Large intestine (tissue), 3 donors: Measurements from ENCODE around the gene THAP10. TPM values are rescaled to one million over a fixed set of nuclear protein-coding genes. Genes with fewer than 3 reads are reported as not detected.

Experiments
- DNase-seq, 2 donors: peaks; one replicate each; pipeline versions ENCODE4 v3.0.0 to v3.0.0-alpha.2; 2013
- H3K27ac ChIP-seq: one replicate; pipeline ENCODE4 v1.5.1; 2013; ENCODE audit warnings: low read length
- H3K27me3 ChIP-seq: 2 replicates; pipeline ENCODE4 v1.6.1; 2013; ENCODE audit warnings: low read length; ENCODE audit not compliant: control insufficient read depth, insufficient read depth
- H3K36me3 ChIP-seq: 2 replicates; pipeline ENCODE4 v1.6.1; 2013; ENCODE audit warnings: low read length; ENCODE audit not compliant: control insufficient read depth, insufficient read depth
- H3K4me1 ChIP-seq: one replicate; pipeline ENCODE4 v1.6.1; 2013; ENCODE audit warnings: low read length; ENCODE audit not compliant: control insufficient read depth, insufficient read depth
- H3K4me3 ChIP-seq: one replicate; pipeline ENCODE4 v1.5.1; 2013; ENCODE audit warnings: low read length
- H3K9me3 ChIP-seq: one replicate; pipeline ENCODE4 v1.6.1; 2013; ENCODE audit warnings: mild to moderate bottlenecking, low read depth, low read length, moderate library complexity; ENCODE audit not compliant: control insufficient read depth
- WGBS: methylation state at CpG from one replicate; pipeline ENCODE4 v1.1.5; 2013; ENCODE audit warnings: low lambda C conversion rate; ENCODE audit not compliant: insufficient coverage; 5-methylcytosine and 5-hydroxymethylcytosine counted together
- polyA plus RNA-seq: library from polyadenylated mRNA; unstranded; fragments of 120-200 nt; gene quantifications from one replicate; pipeline ENCODE4 v1.2.1, GENCODE V29; 2013

The THAP10 gene
- polyA plus RNA-seq, 1 donor, result 2.6 TPM

DNA sequence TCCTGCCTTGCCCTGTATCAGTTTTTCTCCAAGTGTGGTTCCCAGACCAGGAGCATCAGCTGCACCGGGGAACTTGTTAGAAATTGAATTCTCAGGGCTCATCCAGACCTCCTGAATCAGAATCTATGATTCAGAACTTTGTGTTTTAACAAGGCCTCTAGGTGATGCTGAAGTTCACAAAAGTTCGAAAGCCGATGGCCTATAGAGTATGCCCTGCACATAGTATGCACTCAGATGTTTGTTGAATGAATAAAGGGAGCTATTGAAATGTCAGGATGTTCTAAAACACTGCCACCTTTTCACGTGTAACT is 37.6 kb downstream of the THAP10 start:
- 50% methylated on average over 1 of the region's 4 CpGs for WGBS

DNA sequence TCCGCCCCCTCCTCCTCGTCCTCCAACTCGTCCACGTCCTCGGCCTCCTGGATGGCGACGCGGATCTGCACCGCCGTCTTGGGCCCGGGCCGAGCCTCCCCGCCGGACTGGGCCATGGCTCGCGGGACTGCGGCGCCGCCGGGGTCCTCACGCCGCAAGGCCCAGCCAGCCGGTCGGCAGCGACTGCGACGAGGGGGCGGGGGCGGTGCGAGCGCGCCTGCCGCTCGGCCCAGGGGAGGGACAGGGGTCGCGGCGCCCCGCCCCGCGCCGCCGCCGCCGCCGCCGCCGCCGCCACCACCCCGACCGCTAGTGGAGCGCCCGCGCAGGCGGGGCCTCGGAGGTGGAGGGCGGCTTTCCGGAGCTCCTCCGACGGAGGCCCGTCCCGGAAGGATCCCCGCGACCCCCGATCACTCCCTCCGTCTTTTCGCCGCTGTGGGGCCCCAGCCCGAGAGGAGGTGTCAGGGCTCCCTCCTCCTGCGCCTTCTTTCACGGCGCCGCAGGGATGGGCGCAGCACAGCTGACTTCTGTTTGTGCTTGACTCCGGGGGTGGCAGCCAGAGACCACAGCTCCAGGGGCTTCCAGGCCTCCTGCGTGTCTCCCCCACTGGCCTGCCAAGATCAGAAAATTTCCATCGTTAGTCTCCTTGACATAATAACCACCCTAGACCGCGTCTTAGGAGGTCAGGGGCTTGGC is 38.1 kb downstream of the THAP10 start, which contains the start of gene LARP6:
Gene LARP6 (minus strand): TSS at position 185 of the 693 bp plus-strand sequence. CDS start 69 bp downstream, at position 116.
- H3K4me1 ChIP-seq, result peaks cover 3% of the 10 kb centered on the region
- H3K36me3 ChIP-seq, result no peaks in the 10 kb centered on the region
- H3K4me3 ChIP-seq, result peak within 1 kb of the TSS; percentile 61
- H3K27ac ChIP-seq, result peak within 1 kb of the TSS; percentile 67
- peaks cover 36% of the 10 kb centered on the region for H3K27me3 ChIP-seq
- no peaks in the 10 kb centered on the region for H3K9me3 ChIP-seq
- WGBS, result no CpG with 5 or more reads among the region's 78 CpGs
- DNase-seq, result peak in 1 of 2 donors; percentile 62

More for the DNA sequence above, 37.6 kb downstream of the THAP10 start:
- Histone ChIP-seq H3K36me3 (no peaks in the 10 kb centered on the region), H3K4me1 (peaks cover 3% of the 10 kb centered on the region), H3K27ac (peak overlapping the region; percentile 67), H3K9me3 (no peaks in the 10 kb centered on the region), H3K4me3 (peak overlapping the region; percentile 61), H3K27me3 (peaks cover 36% of the 10 kb centered on the region)
- DNase-seq, result no peak

DNA sequence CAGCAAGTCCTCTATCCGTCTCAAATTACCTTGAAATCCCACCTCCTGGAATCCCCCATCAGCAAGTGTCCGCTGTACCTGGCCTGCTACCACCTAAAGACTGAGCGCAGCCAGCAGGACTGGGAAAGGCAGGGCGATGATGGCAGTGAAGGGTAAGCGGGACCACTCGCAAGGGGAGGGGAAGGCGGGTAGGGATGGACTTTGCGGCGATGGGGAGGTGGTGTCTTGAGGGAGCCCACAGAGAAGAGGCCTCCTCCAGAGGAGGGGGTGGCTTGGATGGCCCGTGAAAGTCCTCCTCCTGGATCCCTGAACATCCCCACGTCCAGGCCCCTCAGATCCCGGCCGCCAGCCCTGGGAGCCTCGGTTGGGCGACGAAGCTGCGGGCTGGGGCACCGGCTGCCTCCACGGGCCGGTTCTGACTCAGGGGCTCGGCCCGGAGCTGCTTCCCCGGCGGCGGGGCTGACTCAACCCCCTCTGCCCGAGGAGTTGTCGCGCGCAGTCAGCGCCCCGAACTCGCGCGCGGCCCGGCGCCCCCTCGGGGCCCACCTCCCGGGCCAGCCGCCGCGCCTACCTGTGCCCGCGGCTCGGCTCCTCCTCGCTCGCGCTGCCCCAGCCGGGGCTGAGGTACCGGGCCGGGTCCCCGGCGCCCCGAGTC is 38.8 kb downstream of the THAP10 start:
- Histone ChIP-seq H3K4me3 (peak overlapping the region; percentile 34), H3K4me1 (peaks cover 3% of the 10 kb centered on the region), H3K27ac (no peak overlapping the region), H3K27me3 (peaks cover 36% of the 10 kb centered on the region), H3K36me3 (no peaks in the 10 kb centered on the region), H3K9me3 (no peaks in the 10 kb centered on the region)
- peak; percentile 16 to 28 for DNase-seq
- 20% methylated on average over 1 of the region's 54 CpGs for WGBS

DNA sequence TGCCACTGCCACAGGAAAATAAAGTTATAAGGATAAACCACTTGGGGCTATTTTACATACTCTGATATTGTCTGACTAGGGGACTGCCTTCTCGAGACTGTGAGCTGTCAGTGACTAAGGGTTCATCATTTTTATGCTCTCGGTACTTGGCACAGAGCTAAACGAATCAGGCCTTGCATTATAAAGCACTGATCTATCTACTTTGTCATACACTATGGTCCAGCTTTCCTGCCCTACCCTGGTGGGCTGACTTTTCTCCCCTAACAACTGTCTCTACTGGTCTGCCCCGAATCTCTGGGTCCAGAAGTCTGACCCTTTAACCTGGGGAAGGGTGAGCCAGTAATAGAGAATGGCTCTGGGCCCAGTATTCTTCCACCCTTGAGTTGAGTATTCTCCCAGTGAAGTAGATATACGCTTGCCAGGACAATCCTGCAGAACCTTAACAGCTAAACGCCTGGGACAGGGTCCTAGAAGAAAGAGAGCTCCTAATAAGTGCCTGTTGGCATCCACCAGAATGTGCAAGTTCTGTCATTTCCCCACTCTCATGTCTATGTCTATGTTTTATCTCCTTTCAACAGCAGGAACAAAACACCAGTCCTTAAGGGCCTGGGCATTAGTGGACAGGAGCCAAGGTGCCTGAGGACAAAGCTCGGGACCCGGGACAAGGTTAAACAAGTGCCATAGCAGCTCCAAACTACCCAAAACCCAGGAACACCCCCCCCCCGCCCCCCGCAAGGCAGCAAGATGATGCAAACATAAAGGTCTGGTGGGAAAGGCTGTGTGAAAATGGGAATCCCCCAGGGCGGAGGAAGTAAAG is 39.5 kb downstream of the THAP10 start:
- no peaks in the 10 kb centered on the region for H3K36me3 ChIP-seq
- peak overlapping the region; percentile 34 for H3K4me3 ChIP-seq
- no peak overlapping the region for H3K27ac ChIP-seq
- H3K9me3 ChIP-seq, result no peaks in the 10 kb centered on the region
- H3K4me1 ChIP-seq, result peaks cover 3% of the 10 kb centered on the region
- peaks cover 36% of the 10 kb centered on the region for H3K27me3 ChIP-seq
- WGBS, result 100% methylated on average over 2 of the region's 11 CpGs
- DNase-seq, result no peak

DNA sequence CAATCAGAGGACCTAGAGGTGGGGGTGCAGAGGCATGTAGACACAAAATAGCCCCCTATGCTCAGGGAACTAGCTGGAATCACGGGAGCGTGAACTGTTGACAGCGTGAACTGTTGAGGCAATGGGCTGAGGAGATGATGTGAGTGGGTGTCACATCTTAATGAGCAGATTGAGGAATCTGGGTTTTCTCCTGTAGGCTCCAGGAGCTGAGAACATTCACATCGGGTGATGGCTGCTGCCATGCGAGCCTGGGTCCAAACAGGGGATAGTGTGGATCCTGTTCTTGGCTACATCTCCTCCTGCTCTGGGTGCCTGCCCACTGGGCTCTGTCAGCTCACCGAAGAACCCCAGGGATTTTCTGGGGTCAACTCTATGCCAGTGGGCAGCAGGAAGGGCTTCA is 40.3 kb downstream of the THAP10 start:
- Histone ChIP-seq H3K27ac (no peak overlapping the region), H3K36me3 (no peaks in the 10 kb centered on the region)
- no CpG with 5 or more reads among the region's 6 CpGs for WGBS

DNA sequence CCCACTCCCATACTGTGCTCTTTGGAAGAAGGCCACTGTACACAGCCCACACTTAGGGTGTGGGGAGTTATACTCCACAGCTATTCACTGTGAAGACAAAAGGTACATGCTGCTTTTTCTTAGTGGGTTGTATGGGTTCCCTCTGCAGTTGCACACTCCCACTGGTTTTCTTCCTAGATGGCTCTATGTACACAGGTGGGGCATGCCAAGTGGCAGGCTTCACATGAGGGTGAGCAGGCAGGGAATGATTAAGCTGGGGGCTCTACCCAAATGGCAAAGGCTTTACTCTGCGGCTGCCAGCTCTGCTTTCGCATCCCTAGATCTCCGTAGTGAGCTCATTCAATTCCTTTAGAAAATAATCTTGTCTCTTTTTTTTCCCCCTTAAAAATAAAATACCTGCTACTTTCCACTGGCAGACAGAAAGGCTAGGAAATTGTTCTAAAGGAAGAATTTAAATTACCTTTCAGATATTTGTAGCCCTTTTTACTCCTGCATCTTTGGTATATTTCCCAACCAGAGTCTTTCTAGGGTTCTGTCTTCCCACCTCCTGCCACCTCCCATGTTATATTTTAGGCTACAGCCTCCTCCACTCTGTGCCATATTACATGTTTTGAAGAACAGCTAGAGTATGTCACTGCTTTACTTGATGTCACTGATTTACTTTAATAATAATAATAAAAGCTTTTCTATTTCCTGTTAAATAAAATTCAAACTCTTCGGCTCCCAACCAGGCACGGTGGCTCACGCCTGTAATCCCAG is 46.5 kb downstream of the THAP10 start:
- Histone ChIP-seq H3K4me3 (no peak overlapping the region), H3K4me1 (no peaks in the 10 kb centered on the region), H3K9me3 (no peaks in the 10 kb centered on the region), H3K36me3 (no peaks in the 10 kb centered on the region), H3K27ac (no peak overlapping the region), H3K27me3 (no peaks in the 10 kb centered on the region)
- 100% methylated on average over 3 of the region's 6 CpGs for whole genome bisulfite sequencing
- DNase-seq, result no peak

More for the DNA sequence above, 40.3 kb downstream of the THAP10 start:
- no peak overlapping the region for H3K4me3 ChIP-seq
- H3K4me1 ChIP-seq, result peaks cover 3% of the 10 kb centered on the region
- H3K9me3 ChIP-seq, result no peaks in the 10 kb centered on the region
- DNase-seq, result no peak
- peaks cover 36% of the 10 kb centered on the region for H3K27me3 ChIP-seq

DNA sequence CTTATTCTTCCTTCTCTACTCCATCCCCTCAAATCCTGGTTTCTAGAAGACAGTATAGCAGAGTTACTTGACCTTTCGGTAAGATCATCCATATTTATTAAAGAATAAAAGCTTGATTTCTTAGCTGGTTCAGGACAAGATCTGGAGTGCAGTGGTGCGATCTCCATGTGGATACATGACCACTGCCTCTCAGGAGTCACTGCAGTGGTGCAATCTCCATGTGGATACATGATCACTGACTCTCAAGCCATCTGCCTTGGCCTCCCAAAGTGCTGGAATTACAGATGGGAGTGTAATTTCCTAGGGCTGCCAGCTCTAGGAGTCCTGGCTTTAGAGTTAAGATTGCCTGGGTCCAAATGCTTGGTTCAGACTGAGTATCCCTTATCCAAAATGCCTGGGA is 54.8 kb downstream of the THAP10 start:
- no peak overlapping the region for H3K27ac ChIP-seq
- no peak overlapping the region for H3K4me3 ChIP-seq
- H3K9me3 ChIP-seq, result no peaks in the 10 kb centered on the region
- no peak for DNase-seq
- H3K4me1 ChIP-seq, result no peaks in the 10 kb centered on the region
- no CpG with 5 or more reads among the region's 2 CpGs for WGBS
- no peaks in the 10 kb centered on the region for H3K36me3 ChIP-seq
- H3K27me3 ChIP-seq, result no peaks in the 10 kb centered on the region

DNA sequence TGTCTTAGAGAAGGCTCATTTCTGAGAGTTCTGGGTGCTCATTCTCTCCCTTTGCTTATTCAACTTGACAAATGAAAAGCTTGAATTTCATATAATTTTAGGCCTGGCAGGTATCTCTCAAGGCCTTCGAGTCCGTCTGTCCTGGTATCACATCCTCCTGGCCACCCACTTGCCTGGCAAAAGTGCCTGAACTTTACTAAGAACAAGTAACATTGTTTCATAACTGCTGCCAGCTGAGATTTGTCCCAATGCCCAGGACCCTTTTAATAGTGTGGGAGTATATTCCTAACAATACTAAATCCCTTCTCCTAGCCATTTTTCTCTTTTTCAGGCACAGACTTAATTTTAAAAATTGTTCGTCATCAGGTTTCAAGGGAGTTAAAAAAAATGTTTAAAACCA is 56.4 kb downstream of the THAP10 start:
- no peak overlapping the region for H3K27ac ChIP-seq
- H3K9me3 ChIP-seq, result no peaks in the 10 kb centered on the region
- H3K27me3 ChIP-seq, result no peaks in the 10 kb centered on the region
- H3K36me3 ChIP-seq, result peaks cover 6% of the 10 kb centered on the region
- WGBS, result no CpG with 5 or more reads among the region's 3 CpGs
- no peak overlapping the region for H3K4me3 ChIP-seq
- H3K4me1 ChIP-seq, result no peaks in the 10 kb centered on the region
- no peak for DNase-seq

DNA sequence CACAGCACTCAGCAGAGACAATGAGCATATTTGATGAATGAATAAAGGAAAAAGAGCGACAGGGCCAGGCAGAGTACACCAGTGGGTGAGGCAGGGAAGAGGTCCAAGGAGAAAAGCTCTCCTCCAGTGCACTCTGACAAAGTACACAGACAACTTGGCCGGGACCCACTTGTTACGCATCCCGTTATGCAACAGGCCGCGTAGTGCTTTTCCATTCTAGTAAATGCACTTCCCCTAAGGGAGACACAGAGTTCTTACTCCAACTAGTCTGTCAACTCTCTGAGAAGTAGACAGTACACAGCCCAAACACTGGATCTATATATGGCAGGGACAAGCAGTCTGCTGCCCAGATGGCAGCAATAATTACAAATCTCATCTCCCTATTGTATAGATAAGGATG is 56.8 kb downstream of the THAP10 start:
- H3K9me3 ChIP-seq, result no peaks in the 10 kb centered on the region
- no peak for DNase-seq
- H3K27ac ChIP-seq, result no peak overlapping the region
- no peak overlapping the region for H3K4me3 ChIP-seq
- WGBS, result no CpG with 5 or more reads among the region's 6 CpGs
- no peaks in the 10 kb centered on the region for H3K4me1 ChIP-seq
- peaks cover 6% of the 10 kb centered on the region for H3K36me3 ChIP-seq
- no peaks in the 10 kb centered on the region for H3K27me3 ChIP-seq

DNA sequence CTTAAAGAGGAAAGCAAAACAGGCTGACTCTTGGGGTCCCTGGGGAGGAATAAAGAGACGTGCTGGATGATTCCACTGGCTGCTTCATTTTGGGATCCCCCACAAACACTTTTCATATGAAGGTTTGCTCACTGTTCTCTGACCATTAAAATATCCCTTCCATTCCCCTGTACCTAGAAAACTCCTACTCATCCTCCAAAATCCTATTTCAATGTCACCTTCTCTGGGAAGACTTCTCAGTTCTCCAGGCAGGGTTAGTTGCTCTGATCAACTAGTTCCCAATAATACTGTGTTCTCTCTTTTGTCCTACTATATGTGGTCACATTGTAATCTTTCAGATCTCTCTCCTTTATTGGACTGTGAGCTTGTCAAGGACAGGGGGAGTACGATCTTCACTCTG is 57.2 kb downstream of the THAP10 start:
- Histone ChIP-seq H3K27me3 (no peaks in the 10 kb centered on the region), H3K27ac (no peak overlapping the region), H3K4me3 (no peak overlapping the region), H3K36me3 (peaks cover 6% of the 10 kb centered on the region), H3K4me1 (no peaks in the 10 kb centered on the region), H3K9me3 (no peaks in the 10 kb centered on the region)
- no peak for DNase-seq
- no CpG with 5 or more reads among the region's 2 CpGs for WGBS
